WI38 (cell line): ENCODE data around the gene NEGR1.

Experiments used
- H3K4me3 ChIP-seq: 2 replicates; pipeline ENCODE4 v1.5.1; 2011; ENCODE audit warnings: low read depth, mild to moderate bottlenecking, control low read depth, low read length
- CTCF ChIP-seq: IDR thresholded peaks from 2 replicates; pipeline ENCODE4 v1.5.1; 2012; ENCODE audit warnings: low read depth, mild to moderate bottlenecking, control low read depth, low read length

The NEGR1 gene

GRCh38 chr1:72207059-72207458, 75.3 kb downstream of the NEGR1 start:
- no peak overlapping the region for H3K4me3 ChIP-seq
- TF ChIP-seq CTCF = no peak

- no peak overlapping the region for H3K4me3 ChIP-seq
- TF ChIP-seq CTCF = no peak
Measured at GRCh38 chr1:72202761-72203160, 79.6 kb downstream of the NEGR1 start.

GRCh38 chr1:72197786-72198185, 84.6 kb downstream of the NEGR1 start:
- no peak for TF ChIP-seq CTCF
- H3K4me3 ChIP-seq = no peak overlapping the region

- peak; percentile 45; the same call in 1 of the 2 replicates for TF ChIP-seq CTCF
- H3K4me3 ChIP-seq = no peak overlapping the region
Measured at GRCh38 chr1:72186733-72187307, 95.5 kb downstream of the NEGR1 start.

GRCh38 chr1:72184099-72184701, 98.1 kb downstream of the NEGR1 start:
- no peak overlapping the region for H3K4me3 ChIP-seq
- no peak for TF ChIP-seq CTCF

- TF ChIP-seq CTCF = no peak
- no peak overlapping the region for H3K4me3 ChIP-seq
Measured at GRCh38 chr1:72182859-72183258, 99.5 kb downstream of the NEGR1 start.

GRCh38 chr1:72178266-72178665, 104.1 kb downstream of the NEGR1 start:
- no peak overlapping the region for H3K4me3 ChIP-seq
- no peak for TF ChIP-seq CTCF
